RPMI8226 (cell line): ENCODE results near the gene TMEM176A.
"Not testable (repeated sequence)": the region's sequence is repeated elsewhere in the genome, so short reads cannot be mapped to it uniquely, and the experiment has no call there.

Source experiments
- DNase-seq: peaks from one replicate; pipeline ENCODE4 v3.0.0-alpha.2; 2015

The TMEM176A gene

DNA sequence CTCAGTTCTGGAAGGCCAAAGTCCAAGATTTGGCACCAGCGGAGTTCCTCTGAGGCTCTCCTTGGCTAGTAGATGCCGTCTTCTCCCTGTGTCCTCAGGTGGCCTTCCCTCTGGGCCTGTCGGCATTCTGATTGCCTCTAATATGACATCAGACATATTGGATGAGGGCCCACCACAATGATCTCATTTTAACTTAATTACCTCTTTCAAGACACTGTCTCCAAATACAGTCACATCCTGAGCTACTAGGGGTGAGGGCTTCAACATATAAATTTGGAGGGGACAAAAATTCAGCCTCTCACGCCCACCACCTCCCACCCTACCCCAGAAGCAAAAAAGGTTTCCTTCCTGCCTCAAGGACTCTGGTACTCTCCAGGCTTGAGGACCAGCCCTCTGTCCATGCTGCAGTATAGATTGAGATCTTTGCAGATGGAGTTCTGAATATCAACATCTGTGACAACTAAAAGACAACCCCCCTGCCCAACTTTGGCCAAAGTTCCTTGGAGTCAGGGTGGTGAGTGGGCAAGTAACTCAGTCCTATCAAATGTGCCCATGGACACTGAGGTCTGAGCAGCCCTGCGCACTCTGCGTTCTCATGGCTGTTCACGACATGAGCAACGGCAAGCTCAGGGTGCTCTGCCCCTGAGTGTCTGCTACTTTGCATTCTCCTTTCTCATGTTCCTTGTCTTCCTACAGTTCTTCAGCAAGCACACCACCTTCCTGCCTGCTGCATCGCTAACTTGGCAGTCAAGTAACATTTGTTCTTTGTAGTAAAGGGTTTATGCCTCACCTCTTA, 11.9 kb upstream of the TMEM176A start:
- DNase-seq, result no peak

DNA sequence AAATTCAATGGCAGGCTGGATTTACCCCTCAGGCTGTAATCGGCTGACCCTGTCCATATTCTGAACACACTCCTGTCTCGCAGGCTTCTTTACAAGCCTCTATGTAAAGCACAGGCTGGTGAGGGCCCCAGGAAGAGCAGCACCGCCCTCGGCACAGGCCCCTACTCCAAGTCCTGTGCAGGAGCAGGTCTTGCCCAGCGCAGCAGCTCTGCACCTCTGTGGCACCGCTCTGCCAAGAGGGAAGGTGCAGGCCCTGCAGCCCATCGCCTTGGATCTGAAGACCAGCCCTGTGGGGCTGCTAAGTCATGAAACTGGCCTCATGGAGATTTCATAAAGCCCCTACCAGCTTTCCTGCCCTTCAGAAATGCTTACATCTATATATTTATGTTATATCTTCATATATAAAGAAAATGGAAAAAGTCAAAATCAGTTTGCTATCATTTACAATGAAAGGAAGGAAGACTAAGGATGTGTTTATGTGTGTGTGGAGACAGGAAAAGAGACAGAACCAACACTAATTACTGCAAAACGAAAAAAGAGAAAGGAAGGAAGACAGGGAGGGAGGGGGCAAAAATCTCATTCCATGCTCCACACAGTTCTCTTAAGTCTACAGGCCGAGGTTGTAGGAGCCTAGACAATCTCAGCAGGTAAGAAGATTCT, 10.0 kb upstream of the TMEM176A start:
- DNase-seq, result no peak

DNA sequence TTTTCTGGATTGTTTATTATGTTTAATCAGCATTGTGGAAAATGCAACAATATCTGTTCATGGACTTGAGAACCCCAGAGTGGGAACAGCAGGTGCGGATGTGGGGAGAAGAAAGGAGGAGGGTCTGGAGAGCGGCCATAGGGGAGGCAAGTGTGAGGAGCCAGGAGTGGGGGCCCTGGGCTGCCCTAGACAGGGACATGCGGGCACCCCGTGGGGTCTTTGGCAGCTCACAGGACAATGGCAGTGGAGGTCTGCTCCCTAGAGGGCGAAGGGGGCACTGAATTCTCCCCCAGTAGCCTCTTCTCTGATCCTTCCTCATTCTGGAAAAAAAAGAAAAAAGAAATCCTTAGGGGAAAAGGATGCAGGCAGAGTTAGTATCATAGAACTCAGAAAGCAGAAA, 9.3 kb upstream of the TMEM176A start:
- no peak for DNase-seq

DNA sequence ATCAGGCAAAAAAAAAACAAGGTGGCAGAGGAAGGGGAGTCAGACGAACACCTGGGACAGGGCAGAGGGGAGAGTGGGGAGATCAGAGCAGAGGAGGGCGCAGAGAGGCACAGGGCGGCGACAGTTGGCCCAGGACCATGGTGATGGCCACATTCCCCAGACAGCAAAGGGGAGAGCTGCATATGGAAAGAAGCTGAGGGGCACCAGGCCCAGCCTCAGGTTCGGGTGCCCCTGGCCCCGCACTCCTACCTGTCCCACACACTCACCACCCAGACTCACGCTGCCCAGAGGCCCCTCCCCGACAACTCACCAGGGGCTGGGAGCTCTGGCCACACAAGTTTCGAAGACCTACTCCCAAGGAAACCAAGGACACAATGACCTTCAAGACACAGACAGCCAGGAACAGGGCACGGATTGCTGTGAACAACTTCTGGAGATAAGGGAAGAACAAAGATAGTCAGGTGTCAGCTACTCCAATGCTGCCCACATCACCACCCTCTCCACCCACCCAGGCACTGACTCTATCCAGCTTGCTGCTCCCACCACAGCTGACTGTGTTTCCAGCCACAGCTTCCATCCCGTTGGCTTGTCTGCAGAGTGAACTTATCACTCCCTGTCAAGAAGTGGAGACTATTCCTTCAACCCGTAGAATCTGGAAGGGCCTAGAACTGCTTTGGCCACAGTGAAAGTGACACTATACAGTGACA, 8.7 kb upstream of the TMEM176A start:
- no peak for DNase-seq

DNA sequence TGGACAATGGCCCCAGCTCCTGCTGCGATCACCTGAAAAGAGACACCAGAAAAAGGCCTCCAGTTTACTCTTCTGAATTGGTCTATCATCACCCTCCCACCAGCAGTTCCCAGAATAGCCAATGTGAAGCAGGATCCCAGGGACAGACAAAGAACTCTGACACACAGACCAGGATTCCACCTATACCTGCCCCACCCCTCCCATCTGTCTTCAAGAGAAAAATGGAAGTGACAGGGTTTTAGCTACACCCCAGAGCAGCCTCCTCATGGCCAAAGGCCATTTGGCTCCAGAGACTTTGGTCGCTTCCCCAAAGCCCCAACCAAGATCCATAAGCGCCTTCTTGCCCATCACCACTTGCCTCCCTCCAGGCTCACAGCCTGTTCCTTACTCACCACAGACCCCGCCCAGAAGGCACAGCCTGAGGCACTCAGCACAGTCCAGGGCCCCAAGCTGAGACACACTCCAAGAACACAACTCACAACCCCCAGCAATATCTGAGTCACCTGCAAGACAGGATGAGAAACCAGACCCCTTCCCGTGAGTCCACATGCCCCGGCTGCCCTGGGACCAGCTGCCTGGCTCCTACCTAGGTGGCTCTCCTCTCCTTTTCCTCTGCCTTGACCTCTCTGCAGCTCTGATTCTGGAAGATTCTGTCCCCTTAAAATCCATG, 6.9 kb upstream of the TMEM176A start:
- DNase-seq, result no peak

DNA sequence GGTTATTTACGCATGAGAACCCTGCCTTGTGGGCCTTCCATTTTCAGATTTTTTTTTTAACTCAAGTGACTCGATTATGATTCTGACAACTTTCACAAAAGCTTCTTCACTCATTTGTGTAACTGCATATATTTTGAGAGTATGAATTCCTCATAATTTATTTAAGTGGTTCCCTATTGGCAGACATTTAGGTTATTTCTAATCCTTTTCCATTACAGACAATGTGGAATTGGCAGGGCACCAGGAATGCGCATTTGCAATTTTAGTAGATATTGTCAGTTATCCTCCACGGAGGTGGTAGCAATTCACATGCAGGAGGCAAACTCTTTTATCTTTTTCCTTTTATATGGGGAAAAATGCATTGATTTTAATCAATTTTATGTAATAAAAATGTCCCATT, 2.9 kb upstream of the TMEM176A start:
- DNase-seq, result no peak

DNA sequence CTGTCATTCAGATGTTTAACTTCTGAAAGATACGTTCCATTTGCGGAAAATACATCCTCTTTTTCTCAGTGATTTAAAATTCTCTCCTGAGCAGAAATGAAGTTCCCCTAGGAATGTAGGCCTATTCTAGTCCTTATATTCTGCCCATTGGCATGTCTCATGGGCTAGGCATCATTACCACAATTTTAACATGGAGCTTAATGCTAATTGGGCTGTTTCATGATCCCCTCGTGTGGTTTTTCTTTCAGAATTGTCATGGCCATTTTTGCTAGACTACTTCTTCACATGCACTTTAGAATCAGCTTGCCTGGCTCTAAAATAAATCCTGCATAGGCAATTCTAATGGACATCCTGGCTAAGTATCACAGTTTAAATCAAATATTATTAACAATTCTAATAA, 1.4 kb upstream of the TMEM176A start:
- no peak for DNase-seq

DNA sequence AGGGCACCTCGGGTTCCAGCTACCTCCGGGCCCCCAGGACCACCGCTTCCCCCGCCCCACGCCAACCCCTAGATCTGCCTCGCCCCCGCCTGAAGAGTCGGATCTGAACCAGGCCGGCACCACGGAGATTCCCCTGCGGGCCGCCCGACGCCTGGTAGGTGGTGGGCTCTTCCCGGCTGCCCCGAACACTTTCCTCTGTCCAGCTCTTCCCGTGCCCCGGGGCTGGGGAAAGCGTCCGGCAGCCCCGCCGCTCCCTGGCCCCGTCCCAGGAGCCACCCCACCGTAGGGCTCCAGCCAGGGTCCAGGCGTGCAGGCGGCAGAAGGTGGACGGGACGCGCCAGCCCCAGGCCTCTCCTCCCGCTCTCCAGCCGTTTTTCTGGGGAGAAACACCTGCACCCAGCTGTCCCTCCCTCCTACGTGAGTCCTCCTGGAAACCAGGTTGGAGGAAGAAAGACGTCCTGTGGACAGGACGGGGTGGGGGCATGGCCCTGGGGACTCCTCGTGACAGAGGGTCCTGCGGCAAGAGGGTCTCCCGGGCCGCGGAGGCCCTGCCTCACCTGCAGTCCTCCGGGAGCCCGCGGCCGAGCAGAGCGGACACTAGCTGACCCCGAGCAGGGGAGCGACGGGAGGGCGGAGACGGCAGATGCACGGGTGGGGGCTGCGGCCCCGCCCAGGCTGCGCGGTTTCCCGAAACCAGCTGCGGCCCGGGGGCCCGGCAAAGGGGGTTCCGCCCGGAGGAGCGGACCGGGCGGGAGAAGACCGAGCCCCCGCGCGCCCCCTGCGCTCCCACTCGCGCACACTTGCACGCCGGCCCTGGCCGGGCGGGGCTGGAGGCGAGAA, 608 bp upstream of the TMEM176A start, which contains the start of gene TMEM176B:
TSS of gene TMEM176B (minus strand) at position 624 of the 840 bp plus-strand sequence. CDS start 3,795 bp downstream, outside the sequence.
- DNase-seq, result no peak

DNA sequence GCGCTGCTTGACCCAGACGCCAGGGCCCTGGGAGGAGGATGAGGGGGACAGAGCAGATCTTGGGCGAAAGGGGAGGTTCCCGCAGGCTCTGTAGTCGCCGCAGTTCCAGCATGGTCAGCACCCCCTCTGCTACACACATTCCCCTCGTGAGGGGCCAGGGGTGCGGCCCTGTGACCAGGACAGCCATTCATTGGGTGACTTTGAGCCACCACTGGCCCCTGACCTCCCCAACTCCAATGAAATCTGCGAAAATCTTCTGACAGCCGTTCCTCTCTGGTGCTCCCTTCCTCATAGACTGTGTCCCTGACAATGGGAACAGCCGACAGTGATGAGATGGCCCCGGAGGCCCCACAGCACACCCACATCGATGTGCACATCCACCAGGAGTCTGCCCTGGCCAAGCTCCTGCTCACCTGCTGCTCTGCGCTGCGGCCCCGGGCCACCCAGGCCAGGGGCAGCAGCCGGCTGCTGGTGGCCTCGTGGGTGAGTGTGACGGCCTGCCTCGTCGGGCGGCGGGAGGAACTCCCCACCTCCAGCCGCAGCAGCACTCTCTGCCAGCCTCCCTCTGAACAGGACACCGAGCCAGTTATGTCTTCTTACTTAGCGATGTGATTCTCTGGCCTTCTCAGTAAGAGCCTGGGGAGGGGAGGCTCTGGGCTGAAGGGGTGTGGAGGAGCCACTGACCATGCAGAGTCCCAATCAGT, 825 bp downstream of the TMEM176A start:
- no peak for DNase-seq

DNA sequence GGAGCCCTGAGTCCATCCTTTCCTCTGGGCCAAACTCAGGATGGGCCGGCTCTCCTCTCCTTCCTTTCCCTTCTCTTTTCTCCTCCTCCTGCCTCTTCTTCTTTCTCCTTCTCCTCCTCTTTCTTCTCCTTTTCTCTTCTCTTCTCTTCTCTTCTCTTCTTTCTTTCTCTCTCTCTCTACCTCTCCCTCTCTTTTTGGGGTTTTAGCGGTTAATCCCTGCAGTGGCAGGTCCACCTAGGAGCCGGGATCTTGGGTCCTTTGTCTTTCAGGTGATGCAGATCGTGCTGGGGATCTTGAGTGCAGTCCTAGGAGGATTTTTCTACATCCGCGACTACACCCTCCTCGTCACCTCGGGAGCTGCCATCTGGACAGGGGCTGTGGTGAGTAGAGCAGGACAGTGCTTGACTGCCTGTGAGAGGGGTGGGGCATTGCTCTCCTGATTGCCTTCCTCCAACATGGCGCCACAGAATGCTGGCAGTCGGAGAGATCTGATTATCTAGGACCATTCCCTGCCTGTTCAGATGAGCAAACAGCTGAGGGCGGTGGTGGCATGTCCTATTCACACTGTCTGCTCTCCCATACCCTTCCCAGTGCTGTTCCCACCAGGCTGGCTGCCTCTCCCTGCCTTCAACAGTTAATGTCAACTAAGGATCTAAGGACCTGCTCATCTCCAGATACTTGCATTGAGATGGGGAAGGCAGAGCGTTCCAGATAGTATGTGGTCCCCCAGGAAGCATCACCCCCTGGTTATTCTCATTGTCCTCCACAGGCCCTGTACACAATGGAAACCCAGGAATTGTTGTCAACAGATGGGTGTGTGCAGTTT, 1.6 kb downstream of the TMEM176A start:
- DNase-seq, result no peak

DNA sequence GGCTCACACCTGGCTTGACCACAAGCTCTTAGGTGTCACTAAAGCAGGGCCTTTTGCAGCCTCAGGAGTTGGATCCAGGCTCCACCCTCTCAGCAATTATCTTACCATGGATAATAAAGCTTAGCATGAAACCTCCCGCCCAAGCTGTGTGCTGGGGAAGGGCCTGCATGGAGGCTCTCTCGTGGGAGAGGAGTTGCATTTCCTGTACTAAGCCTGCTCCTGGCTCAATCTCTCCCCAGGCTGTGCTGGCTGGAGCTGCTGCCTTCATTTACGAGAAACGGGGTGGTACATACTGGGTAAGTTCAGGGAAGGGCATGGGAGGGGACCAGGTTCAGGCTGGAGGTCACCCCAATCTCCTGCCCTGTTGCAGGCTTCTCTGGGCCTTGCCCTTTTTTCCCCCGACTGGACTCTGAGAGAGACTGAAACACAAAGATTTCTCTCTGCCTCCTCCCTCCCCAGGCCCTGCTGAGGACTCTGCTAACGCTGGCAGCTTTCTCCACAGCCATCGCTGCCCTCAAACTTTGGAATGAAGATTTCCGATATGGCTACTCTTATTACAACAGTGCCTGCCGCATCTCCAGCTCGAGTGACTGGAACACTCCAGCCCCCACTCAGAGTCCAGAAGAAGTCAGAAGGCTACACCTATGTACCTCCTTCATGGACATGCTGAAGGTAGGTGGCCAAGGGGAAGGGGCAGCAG, 2.7 kb downstream of the TMEM176A start:
- DNase-seq, result no peak

DNA sequence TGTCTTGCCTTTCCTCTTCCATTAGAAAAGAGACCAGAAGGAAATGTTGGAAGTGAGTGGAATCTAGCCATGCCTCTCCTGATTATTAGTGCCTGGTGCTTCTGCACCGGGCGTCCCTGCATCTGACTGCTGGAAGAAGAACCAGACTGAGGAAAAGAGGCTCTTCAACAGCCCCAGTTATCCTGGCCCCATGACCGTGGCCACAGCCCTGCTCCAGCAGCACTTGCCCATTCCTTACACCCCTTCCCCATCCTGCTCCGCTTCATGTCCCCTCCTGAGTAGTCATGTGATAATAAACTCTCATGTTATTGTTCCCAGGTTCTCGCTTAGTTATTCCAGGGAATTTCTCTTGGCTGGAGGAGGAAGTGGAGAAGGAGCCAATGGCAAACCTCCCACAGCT, 4.2 kb downstream of the TMEM176A start:
- DNase-seq, result no peak

DNA sequence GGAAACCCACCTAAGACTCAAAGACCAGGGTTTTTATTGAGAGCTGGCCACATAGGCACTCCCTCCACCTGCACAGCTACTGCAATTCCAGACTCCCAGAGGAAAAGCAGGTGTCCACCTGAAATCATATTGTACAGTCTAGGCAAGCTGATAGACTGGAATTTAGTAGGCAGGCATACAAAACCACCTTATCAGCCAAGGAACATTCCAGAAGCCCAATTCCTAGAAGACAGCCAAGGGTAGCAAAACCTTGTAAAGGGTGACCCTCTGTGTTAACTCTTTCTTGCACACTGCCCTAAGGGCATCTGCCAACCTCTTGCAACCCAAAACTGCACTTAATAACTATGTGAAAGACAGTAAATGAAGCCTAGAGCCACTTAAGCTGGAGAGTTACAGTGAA, 5.3 kb downstream of the TMEM176A start:
- no peak for DNase-seq

DNA sequence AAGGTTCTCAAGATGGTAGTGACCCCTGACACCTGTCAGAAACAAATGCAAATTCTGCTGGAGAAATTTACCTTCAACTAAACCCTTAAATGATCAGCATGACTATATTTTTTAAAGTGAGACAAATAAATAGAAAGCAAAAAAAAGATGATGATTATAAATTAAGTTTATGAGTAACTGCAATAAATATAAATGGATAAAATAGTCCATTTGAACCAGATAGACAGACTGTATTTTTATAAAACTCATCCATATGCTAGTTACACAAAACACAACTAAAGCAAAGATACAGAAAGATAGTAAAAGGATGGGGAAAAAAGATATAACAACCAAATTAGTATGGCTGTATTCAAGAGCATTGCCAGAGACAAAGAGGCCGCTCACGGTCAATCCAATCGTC, 5.9 kb downstream of the TMEM176A start:
- no peak for DNase-seq

DNA sequence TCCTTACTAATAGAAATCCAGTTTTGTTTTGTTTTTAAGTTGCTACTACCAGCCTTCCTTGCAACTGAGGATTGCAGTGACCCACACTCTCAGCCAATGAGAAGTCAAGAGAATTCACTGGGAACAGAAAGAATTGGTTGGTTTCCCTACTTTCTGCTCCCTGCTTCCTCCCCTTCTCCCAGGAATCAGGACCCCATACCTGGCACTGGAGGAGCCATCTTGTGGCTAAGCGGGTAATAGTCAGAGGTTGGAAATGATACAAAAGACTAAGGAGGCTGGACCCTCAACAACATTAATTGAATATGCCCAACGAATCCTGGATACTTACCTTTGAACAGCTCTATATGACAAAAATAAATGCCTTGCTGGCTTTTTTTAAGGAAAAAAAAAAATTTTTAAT, 6.3 kb downstream of the TMEM176A start:
- DNase-seq, result no peak

DNA sequence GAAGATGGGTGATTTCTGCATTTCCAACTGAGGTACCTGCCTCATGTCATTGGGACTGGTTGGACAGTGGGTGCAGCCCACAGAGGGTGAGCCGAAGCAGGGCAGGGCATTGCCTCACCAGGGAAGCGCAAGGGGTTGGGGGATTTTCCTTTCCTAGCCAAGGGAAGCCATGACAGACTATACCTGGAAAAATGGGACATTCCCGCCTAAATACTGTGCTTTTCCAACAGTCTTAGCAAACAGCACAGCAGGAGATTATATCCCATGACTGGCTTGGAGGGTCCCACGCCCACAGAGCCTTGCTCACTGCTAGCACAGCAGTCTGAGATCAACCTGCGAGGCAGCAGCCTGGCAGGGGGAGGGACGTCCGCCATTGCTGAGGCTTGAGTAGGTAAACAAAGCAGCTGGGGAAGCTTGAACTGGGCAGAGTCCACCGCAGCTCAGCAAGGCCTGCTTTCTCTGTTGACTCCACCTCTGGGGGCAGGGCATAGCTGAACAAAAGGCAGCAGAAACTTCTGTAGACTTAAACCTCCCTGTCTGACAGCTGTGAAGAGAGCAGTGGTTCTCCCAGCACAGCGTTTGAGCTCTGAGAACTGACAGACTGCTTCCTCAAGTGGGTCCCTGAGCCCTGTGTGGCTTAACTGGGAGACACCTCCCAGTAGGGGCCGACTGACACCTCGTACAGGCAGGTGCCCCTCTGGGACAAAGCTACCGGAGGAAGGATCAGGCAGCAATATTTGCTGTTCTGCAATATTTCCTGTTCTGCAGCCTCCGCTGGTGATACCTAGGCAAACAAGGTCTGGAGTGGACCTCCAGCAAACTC, 7.3 kb downstream of the TMEM176A start:
- DNase-seq, result not testable (repeated sequence)

DNA sequence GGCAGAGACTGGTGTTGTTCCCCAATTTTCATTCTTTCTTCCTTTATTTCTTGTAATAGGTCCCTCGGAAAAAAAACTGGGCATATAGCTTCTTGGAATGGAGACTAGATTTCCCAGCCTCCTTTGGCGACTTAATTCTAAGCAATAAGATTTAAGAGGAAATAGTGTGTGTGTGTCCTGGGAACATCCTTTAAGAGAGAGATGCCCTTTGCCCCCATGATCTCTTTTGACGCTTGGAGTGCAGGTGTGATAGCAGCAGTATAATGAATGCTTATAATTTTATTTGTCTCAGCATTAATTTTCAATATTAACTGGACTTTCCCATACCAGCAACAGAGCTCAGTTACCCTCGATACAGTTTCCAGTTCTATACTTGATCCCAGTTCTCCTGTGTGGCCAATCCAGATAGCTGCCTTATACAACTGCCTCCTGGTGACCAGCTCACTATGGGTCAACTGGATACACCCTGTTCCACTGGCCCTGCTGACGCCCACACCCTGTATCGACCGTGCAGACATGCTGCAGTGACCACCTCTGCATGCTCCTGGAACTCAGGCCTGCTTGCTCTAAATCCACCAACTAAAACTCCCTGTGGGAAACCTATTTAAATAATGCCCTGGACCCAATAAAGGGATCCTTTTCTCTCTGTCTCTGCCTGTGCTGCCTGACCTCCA, 13.9 kb downstream of the TMEM176A start:
- no peak for DNase-seq

DNA sequence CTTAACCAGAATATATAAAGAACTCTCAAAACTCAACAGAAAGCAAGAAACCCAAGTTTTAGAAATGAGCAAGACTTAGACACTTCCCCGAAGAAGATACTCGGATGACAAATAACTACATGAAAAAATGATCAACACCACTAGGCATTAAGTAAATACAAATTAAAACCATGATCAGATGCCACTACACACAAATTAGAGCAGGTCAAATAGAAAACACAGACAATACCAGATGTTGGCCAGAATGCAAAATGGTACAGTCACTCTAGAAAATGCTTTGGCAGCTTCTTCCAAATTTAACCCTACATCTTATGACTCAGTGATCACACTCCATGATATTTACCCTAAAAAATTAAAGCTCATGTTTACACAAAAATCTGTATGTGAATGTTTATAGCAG, 18.4 kb downstream of the TMEM176A start:
- DNase-seq, result no peak

DNA sequence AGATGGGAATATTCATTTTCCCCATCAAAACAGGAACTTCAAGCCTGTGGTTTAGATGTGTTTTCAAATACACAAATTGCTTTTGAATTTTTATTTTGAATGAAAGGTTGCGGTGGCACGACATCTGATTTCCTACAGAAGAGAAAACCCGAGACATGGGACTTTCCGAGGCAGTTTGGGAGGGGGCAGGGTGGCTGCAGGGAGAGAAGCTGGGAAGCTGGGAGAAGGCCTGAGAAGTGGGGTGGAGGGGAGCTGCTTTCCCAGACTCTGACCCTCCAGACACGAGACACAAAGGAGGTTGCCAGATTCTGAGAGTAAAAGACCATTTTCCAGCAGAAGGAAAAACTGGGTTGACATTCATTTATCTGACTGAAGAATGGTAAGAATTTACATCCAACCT, 19.6 kb downstream of the TMEM176A start:
- no peak for DNase-seq
